H1 (cell line): ENCODE results near the gene KIAA1614. TPM values are rescaled to one million over a fixed set of nuclear protein-coding genes. Genes with fewer than 3 reads are reported as not detected.

Source experiments
- CTCF ChIA-PET: fragments of 300-600 bp; sonication (Branson Sonifier 250); formaldehyde crosslinking; loops from one replicate; lab custom pipeline; 2021; ENCODE audit not compliant: partially characterized antibody; lab: Charles Lee
- POLR2A ChIA-PET: fragments of 300-600 bp; sonication (Branson Sonifier 250); formaldehyde crosslinking; loops from one replicate; lab custom pipeline; 2021; ENCODE audit warnings: inconsistent platforms; ENCODE audit not compliant: partially characterized antibody; lab: Charles Lee
- DNase-seq, 2 experiments: peaks; one replicate each; pipeline versions ENCODE4 v3.0.0 to v3.0.0-alpha.2; 2010 to 2022; ENCODE audit warnings: low spot score in 2 of 2, low read depth in 1 of 2, mixed read lengths in 1 of 2
- FAIRE-seq: peaks from 2 replicates; lab custom pipeline; 2011; peaks lifted over from hg19 to GRCh38; lab: Jason Lieb, UNC
- H2AFZ ChIP-seq: 2 replicates; pipeline ENCODE4 v1.8.1; 2012; ENCODE audit warnings: low read length, inconsistent platforms
- H2AK5ac ChIP-seq: 2 replicates; pipeline ENCODE4 v1.6.1; 2013; ENCODE audit warnings: low read depth, low read length
- H2BK120ac ChIP-seq: replicated peaks from 2 replicates; pipeline ENCODE3; 2013; ENCODE audit warnings: low read depth, low read length, inconsistent platforms
- H2BK12ac ChIP-seq: 2 replicates; pipeline ENCODE4 v1.6.1; 2013; ENCODE audit warnings: low read depth, low read length
- H2BK15ac ChIP-seq: 2 replicates; pipeline ENCODE4 v1.6.1; 2013; ENCODE audit warnings: low read length
- H2BK20ac ChIP-seq: 2 replicates; pipeline ENCODE4 v1.6.1; 2013; ENCODE audit warnings: low read length
- H2BK5ac ChIP-seq: 2 replicates; pipeline ENCODE4 v1.6.1; 2013; ENCODE audit warnings: low read depth, low read length
- H3K14ac ChIP-seq: 2 replicates; pipeline ENCODE4 v1.6.1; 2013; ENCODE audit warnings: inconsistent platforms; ENCODE audit not compliant: insufficient read length
- H3K18ac ChIP-seq: 2 replicates; pipeline ENCODE4 v1.6.1; 2013; ENCODE audit warnings: low read length; ENCODE audit errors: extremely low read depth
- H3K23ac ChIP-seq: 2 replicates; pipeline ENCODE4 v1.6.1; 2013; ENCODE audit warnings: inconsistent platforms; ENCODE audit not compliant: insufficient read length
- H3K23me2 ChIP-seq: 2 replicates; pipeline ENCODE4 v1.6.1; 2013; ENCODE audit warnings: low read depth, low read length
- H3K27ac ChIP-seq: 2 replicates; pipeline ENCODE4 v1.6.1; 2011; ENCODE audit warnings: low read depth, low read length, inconsistent platforms
- H3K27me3 ChIP-seq, 4 experiments: replicated peaks in 1 of 4; 1 replicate in 1 of 4; 2 replicates in 3 of 4; pipeline versions ENCODE4 v1.6.1 to v1.8.1; 2011 to 2013; ENCODE audit warnings: low read length in 3 of 4, mild to moderate bottlenecking in 3 of 4, inconsistent platforms in 2 of 4, mixed read lengths in 2 of 4, moderate library complexity in 1 of 4; ENCODE audit not compliant: control insufficient read depth in 3 of 4, insufficient read depth in 3 of 4; ENCODE audit errors: extremely low read depth in 1 of 4
- H3K36me3 ChIP-seq, 4 experiments: 2 replicates each; pipeline versions ENCODE4 v1.6.1 to v1.8.1; 2011 to 2013; ENCODE audit warnings: mild to moderate bottlenecking in 4 of 4, low read length in 3 of 4, moderate library complexity in 2 of 4, control low read depth in 1 of 4, inconsistent platforms in 1 of 4; ENCODE audit not compliant: insufficient read depth in 4 of 4, control insufficient read depth in 2 of 4
- H3K4ac ChIP-seq: replicated peaks from 2 replicates; pipeline ENCODE3; 2013; ENCODE audit warnings: low read length, low read depth, mixed read lengths, inconsistent platforms; ENCODE audit not compliant: insufficient read length
- H3K4me1 ChIP-seq, 4 experiments: replicated peaks in 1 of 4; 1 replicate in 1 of 4; 2 replicates in 3 of 4; pipeline versions ENCODE4 v1.6.1 to v1.8.1; 2011 to 2013; ENCODE audit warnings: low read length in 3 of 4, inconsistent platforms in 2 of 4, mixed read lengths in 1 of 4; ENCODE audit not compliant: insufficient read depth in 4 of 4, control insufficient read depth in 3 of 4
- H3K4me2 ChIP-seq, 2 experiments: 2 replicates each; pipeline versions ENCODE4 v1.6.1 to v1.8.1; 2011 to 2013; ENCODE audit warnings: low read depth in 2 of 2, low read length in 2 of 2, control low read depth in 1 of 2, inconsistent platforms in 1 of 2, mild to moderate bottlenecking in 1 of 2; ENCODE audit not compliant: insufficient read depth in 1 of 2
- H3K4me3 ChIP-seq, 4 experiments: fragments of 200-600, 300-600 bp in 1 of 4; sonication (generic), shearing (Covaris generic), sonication (Bioruptor Twin) in 1 of 4; 2 replicates each; pipeline versions ENCODE4 v1.5.1 to v1.8.1; 2011 to 2016; ENCODE audit warnings: low read length in 4 of 4, low read depth in 3 of 4, control low read depth in 2 of 4, inconsistent platforms in 2 of 4, mild to moderate bottlenecking in 2 of 4, mixed read lengths in 1 of 4, moderate library complexity in 1 of 4; ENCODE audit not compliant: insufficient read depth in 2 of 4; ENCODE audit errors: extremely low read depth in 1 of 4
- H3K56ac ChIP-seq: replicated peaks from 2 replicates; pipeline ENCODE3; 2013; ENCODE audit warnings: low read depth, mild to moderate bottlenecking, mixed read lengths, low read length, inconsistent platforms; ENCODE audit not compliant: insufficient read length
- H3K79me1 ChIP-seq: 2 replicates; pipeline ENCODE4 v1.6.1; 2013; ENCODE audit warnings: low read depth, low read length, control low read depth
- H3K79me2 ChIP-seq, 2 experiments: 2 replicates each; pipeline versions ENCODE4 v1.6.1 to v1.8.1; 2012 to 2013; ENCODE audit warnings: low read length in 2 of 2, mild to moderate bottlenecking in 2 of 2, inconsistent platforms in 1 of 2; ENCODE audit not compliant: insufficient read depth in 2 of 2, control insufficient read depth in 1 of 2
- H3K9ac ChIP-seq, 4 experiments: replicated peaks in 1 of 4; 1 replicate in 1 of 4; 2 replicates in 3 of 4; pipeline versions ENCODE4 v1.6.1 to v1.8.1; 2011 to 2013; ENCODE audit warnings: low read depth in 3 of 4, low read length in 3 of 4, control low read depth in 2 of 4, mild to moderate bottlenecking in 2 of 4, moderate library complexity in 2 of 4, inconsistent platforms in 1 of 4; ENCODE audit errors: extremely low read depth in 1 of 4
- H3K9me3 ChIP-seq, 2 experiments: 2 replicates each; pipeline versions ENCODE4 v1.6.1 to v1.8.1; 2012 to 2013; ENCODE audit warnings: mild to moderate bottlenecking in 2 of 2, moderate library complexity in 2 of 2, control low read depth in 1 of 2, inconsistent platforms in 1 of 2, low read depth in 1 of 2, low read length in 1 of 2, mixed read lengths in 1 of 2; ENCODE audit not compliant: insufficient read depth in 2 of 2
- H4K20me1 ChIP-seq, 2 experiments: replicated peaks in 1 of 2; 2 replicates each; pipeline versions ENCODE3 to v1.8.1; 2011 to 2013; ENCODE audit warnings: inconsistent platforms in 2 of 2, low read length in 2 of 2, mild to moderate bottlenecking in 1 of 2; ENCODE audit not compliant: insufficient read depth in 2 of 2, control insufficient read depth in 1 of 2
- H4K5ac ChIP-seq: 2 replicates; pipeline ENCODE4 v1.6.1; 2013; ENCODE audit warnings: low read length, low read depth, mixed read lengths, inconsistent platforms; ENCODE audit not compliant: insufficient read length
- H4K8ac ChIP-seq: 2 replicates; pipeline ENCODE4 v1.8.0; 2013; ENCODE audit warnings: mild to moderate bottlenecking, moderate library complexity, low read length, inconsistent platforms; ENCODE audit not compliant: insufficient read depth; ENCODE audit errors: extremely low read depth
- H4K91ac ChIP-seq: replicated peaks from 2 replicates; pipeline ENCODE3; 2013; ENCODE audit warnings: low read length, mixed read lengths, inconsistent platforms; ENCODE audit not compliant: insufficient read length
- BRCA1 ChIP-seq: IDR thresholded peaks from 2 replicates; pipeline ENCODE4 v1.6.1; 2012; ENCODE audit warnings: low read depth, low read length, improper control_type of control experiment
- WGBS, 2 experiments: shearing (Covaris generic) in 1 of 2; methylation state at CpG; one replicate each; pipeline versions ENCODE4 v1.1.6 to v1.1.7; 2013 to 2015; ENCODE audit warnings: low lambda C conversion rate in 2 of 2, mixed read lengths in 2 of 2, inconsistent platforms in 1 of 2, low coverage in 1 of 2, missing lambda C conversion rate in 1 of 2; ENCODE audit not compliant: insufficient replicate concordance in 2 of 2, insufficient coverage in 1 of 2, insufficient read length in 1 of 2; ENCODE audit errors: extremely low coverage in 1 of 2, missing lambda C conversion rate in 1 of 2; 5-methylcytosine and 5-hydroxymethylcytosine counted together
- polyA plus RNA-seq, 7 experiments: library from polyadenylated mRNA; depleted of rRNA in 3 of 7; stranded (reverse) in 5 of 7; unstranded in 2 of 7; fragments of >200 nt in 5 of 7; fragments of 200-250 nt in 2 of 7; gene quantifications; 1 replicate in 5 of 7; 2 replicates in 1 of 7; 4 replicates in 1 of 7; pipeline versions ENCODE4 v1.2.1 to v1.2.3, GENCODE V29; 2011 to 2013; ENCODE audit warnings: missing spikeins in 2 of 7, mixed read lengths in 2 of 7
- total RNA-seq: library from RNA; stranded (reverse); fragmentation: NEBNext Ultra II Directional; extraction: Animal tissue kit (Norgen Biotek cat#: 25700); gene quantifications from 2 replicates; pipeline ENCODE4 v1.2.1, GENCODE V29; 2021

KIAA1614 gene
- total and polyA plus RNA-seq, 2 of the 8 experiments (the other 6 are each of a cell fraction or from before 2014, with no cell fraction given), result 1.3 to 3.1 TPM

- no peak overlapping the region for H3K56ac ChIP-seq
- no peaks in the 10 kb centered on the region for H3K9me3 ChIP-seq
- no peak overlapping the region for H3K23ac ChIP-seq
- no peak overlapping the region for H2BK120ac ChIP-seq
- no peaks in the 10 kb centered on the region; a peak in 2 of 8 replicates for H3K36me3 ChIP-seq
- H3K27ac ChIP-seq, result no peak overlapping the region
- peaks cover 0 to 8% (median 7%) of the 10 kb centered on the region in 4 experiments; a peak in 4 of 7 replicates for H3K4me1 ChIP-seq
- 94% methylated on average over 6 of the region's 6 CpGs; no CpG with 5 or more reads in 1 of the 2 experiments for WGBS, 2 experiments
- H4K20me1 ChIP-seq, result peaks cover 1 to 4% of the 10 kb centered on the region in 2 experiments
- no peak overlapping the region for H2AFZ ChIP-seq
- FAIRE-seq (no peak), DNase-seq (no peak)
- H3K4me3 ChIP-seq, result no peak overlapping the region
- no peaks in the 10 kb centered on the region for H3K27me3 ChIP-seq
- no peak overlapping the region for H4K5ac ChIP-seq
- H3K4me2 ChIP-seq, result no peak overlapping the region
- H4K91ac ChIP-seq, result no peak overlapping the region
- no peak overlapping the region for H2BK15ac ChIP-seq
- H3K14ac ChIP-seq, result no peak overlapping the region
- H3K9ac ChIP-seq, result no peak overlapping the region
- H3K4ac ChIP-seq, result no peak overlapping the region
- H2BK5ac ChIP-seq, result no peak overlapping the region
- H4K8ac ChIP-seq, result peak overlapping the region; percentile 26; the same call in 1 of the 2 replicates
- peaks cover 2% of the 10 kb centered on the region; the same call in 1 of the 2 replicates for H3K79me1 ChIP-seq
- H3K18ac ChIP-seq, result no peak overlapping the region
- H2AK5ac ChIP-seq, result no peak overlapping the region
- CTCF ChIA-PET, result interaction anchor here (0.6 to 4.7 kb wide), 8 partner anchors 26 to 1136 kb away, joined by 3 to 20 read pairs (median 3); no protein-coding TSS in a partner anchor
- H2BK12ac ChIP-seq, result no peak overlapping the region
- H2BK20ac ChIP-seq, result no peak overlapping the region
- POLR2A ChIA-PET, result interaction anchor here (0.8 to 2.5 kb wide), 5 partner anchors 10 to 69 kb away, joined by 3 to 7 read pairs (median 3); no protein-coding TSS in a partner anchor
- H3K79me2 ChIP-seq, result no peaks in the 10 kb centered on the region
- H3K23me2 ChIP-seq, result no peaks in the 10 kb centered on the region
- no peak for TF ChIP-seq BRCA1
These were observed 39.9 kb downstream of the KIAA1614 start for GRCh38 chr1:180952657-180953013.
